H9 (cell line): ENCODE results near the gene GRID1. TPM values are rescaled to one million over a fixed set of nuclear protein-coding genes. Genes with fewer than 3 reads are reported as not detected.

Source experiments
- DNase-seq: peaks from one replicate; pipeline ENCODE4 v3.0.0-alpha.2; 2017
- H2AFZ ChIP-seq: one replicate; pipeline ENCODE4 v1.6.1; 2013; ENCODE audit warnings: mild to moderate bottlenecking, low read length, control low read depth, moderate library complexity
- H2AK5ac ChIP-seq: 2 replicates; pipeline ENCODE4 v1.6.1; 2013; ENCODE audit warnings: low read length, control low read depth, mixed read lengths; ENCODE audit not compliant: insufficient read length
- H2BK120ac ChIP-seq: one replicate; pipeline ENCODE4 v1.6.1; 2013; ENCODE audit warnings: low read depth, mild to moderate bottlenecking, low read length, control low read depth, inconsistent platforms; ENCODE audit not compliant: poor library complexity, severe bottlenecking
- H2BK12ac ChIP-seq: 2 replicates; pipeline ENCODE4 v1.6.1; 2013; ENCODE audit warnings: low read length, control low read depth, mixed read lengths, low read depth; ENCODE audit not compliant: insufficient read length
- H2BK15ac ChIP-seq: 2 replicates; pipeline ENCODE4 v1.6.1; 2013; ENCODE audit warnings: low read depth, low read length, control low read depth
- H2BK20ac ChIP-seq: one replicate; pipeline ENCODE4 v1.6.1; 2013; ENCODE audit warnings: low read depth, mild to moderate bottlenecking, low read length, control low read depth, inconsistent platforms; ENCODE audit not compliant: poor library complexity, severe bottlenecking
- H2BK5ac ChIP-seq: 2 replicates; pipeline ENCODE4 v1.6.1; 2013; ENCODE audit warnings: low read length, control low read depth, mixed read lengths; ENCODE audit not compliant: insufficient read length
- H3K14ac ChIP-seq: 2 replicates; pipeline ENCODE4 v1.6.1; 2013; ENCODE audit warnings: low read length, control low read depth; ENCODE audit not compliant: insufficient read depth
- H3K18ac ChIP-seq: 2 replicates; pipeline ENCODE4 v1.6.1; 2013; ENCODE audit warnings: low read depth, mild to moderate bottlenecking, mixed read lengths, low read length, control low read depth; ENCODE audit not compliant: insufficient read length
- H3K23ac ChIP-seq: 2 replicates; pipeline ENCODE4 v1.6.1; 2013; ENCODE audit warnings: low read length, control low read depth, mixed read lengths, low read depth; ENCODE audit not compliant: insufficient read length
- H3K23me2 ChIP-seq: 2 replicates; pipeline ENCODE4 v1.6.1; 2013; ENCODE audit warnings: low read depth, mild to moderate bottlenecking, mixed read lengths, low read length, control low read depth; ENCODE audit not compliant: insufficient read length, poor library complexity, severe bottlenecking
- H3K27ac ChIP-seq: 2 replicates; pipeline ENCODE4 v1.5.1; 2013; ENCODE audit warnings: low read length, control low read depth, mixed read lengths, low read depth; ENCODE audit not compliant: insufficient read length
- H3K27me3 ChIP-seq: 2 replicates; pipeline ENCODE4 v1.6.1; 2013; ENCODE audit warnings: low read length, control low read depth, inconsistent platforms; ENCODE audit not compliant: insufficient read depth
- H3K4ac ChIP-seq: 2 replicates; pipeline ENCODE4 v1.6.1; 2013; ENCODE audit warnings: low read depth, mild to moderate bottlenecking, control low read depth, inconsistent platforms, low read length, moderate library complexity
- H3K4me1 ChIP-seq: 2 replicates; pipeline ENCODE4 v1.6.1; 2013; ENCODE audit warnings: low read length, control low read depth, inconsistent platforms; ENCODE audit not compliant: insufficient read depth
- H3K4me2 ChIP-seq: 2 replicates; pipeline ENCODE4 v1.6.1; 2013; ENCODE audit warnings: low read length, control low read depth, mixed read lengths; ENCODE audit not compliant: insufficient read length, insufficient read depth
- H3K56ac ChIP-seq: 2 replicates; pipeline ENCODE4 v1.6.1; 2013; ENCODE audit warnings: low read depth, mild to moderate bottlenecking, mixed read lengths, low read length, control low read depth; ENCODE audit not compliant: insufficient read length
- H3K79me1 ChIP-seq: 2 replicates; pipeline ENCODE4 v1.6.1; 2013; ENCODE audit warnings: low read depth, mild to moderate bottlenecking, moderate library complexity, low read length, control low read depth, inconsistent platforms; ENCODE audit not compliant: insufficient read depth, poor library complexity, severe bottlenecking
- H3K79me2 ChIP-seq: 2 replicates; pipeline ENCODE4 v1.6.1; 2013; ENCODE audit warnings: low read length, control low read depth, inconsistent platforms; ENCODE audit not compliant: insufficient read depth
- H3K9ac ChIP-seq: 2 replicates; pipeline ENCODE4 v1.6.1; 2013; ENCODE audit warnings: low read length, control low read depth, mixed read lengths; ENCODE audit not compliant: insufficient read length; ENCODE audit errors: extremely low read depth
- H3K9me3 ChIP-seq: one replicate; pipeline ENCODE4 v1.6.1; 2013; ENCODE audit warnings: low read depth, low read length, inconsistent platforms; ENCODE audit not compliant: control insufficient read depth
- H3T11ph ChIP-seq: one replicate; pipeline ENCODE4 v1.6.1; 2013; ENCODE audit warnings: mild to moderate bottlenecking, low read length, control low read depth, inconsistent platforms
- H4K20me1 ChIP-seq: one replicate; pipeline ENCODE4 v1.6.1; 2013; ENCODE audit not compliant: control insufficient read depth, insufficient read length, insufficient read depth
- H4K5ac ChIP-seq: 2 replicates; pipeline ENCODE4 v1.6.1; 2013; ENCODE audit warnings: low read depth, mild to moderate bottlenecking, mixed read lengths, low read length, control low read depth; ENCODE audit not compliant: insufficient read length
- H4K8ac ChIP-seq: replicated peaks from 2 replicates; pipeline ENCODE4 v1.6.1; 2013; ENCODE audit warnings: low read length, control low read depth, mixed read lengths, low read depth; ENCODE audit not compliant: insufficient read length
- H4K91ac ChIP-seq: 2 replicates; pipeline ENCODE4 v1.6.1; 2013; ENCODE audit warnings: low read depth, mild to moderate bottlenecking, moderate library complexity, mixed read lengths, low read length, control low read depth; ENCODE audit not compliant: insufficient read length
- H3K27ac Mint-ChIP-seq, 3 experiments: 2 replicates in 2 of 3; 3 replicates in 1 of 3; pipeline ENCODE4 v1.8.0; 2020 to 2021; ENCODE audit warnings: mixed read lengths in 3 of 3, mild to moderate bottlenecking in 1 of 3, moderate library complexity in 1 of 3
- H3K27me3 Mint-ChIP-seq: 2 replicates; pipeline ENCODE4 v1.8.0; 2021; ENCODE audit warnings: low read depth, mild to moderate bottlenecking, moderate library complexity, mixed read lengths
- H3K36me3 Mint-ChIP-seq, 3 experiments: 2 replicates in 2 of 3; 3 replicates in 1 of 3; pipeline ENCODE4 v1.8.0; 2020 to 2021; ENCODE audit warnings: low read depth in 3 of 3, mixed read lengths in 3 of 3; ENCODE audit not compliant: insufficient read depth in 1 of 3
- H3K4me1 Mint-ChIP-seq, 2 experiments: 2 replicates each; pipeline ENCODE4 v1.8.0; 2020; ENCODE audit warnings: mixed read lengths in 2 of 2
- H3K4me3 Mint-ChIP-seq, 2 experiments: 2 replicates in 1 of 2; 3 replicates in 1 of 2; pipeline ENCODE4 v1.8.0; 2020 to 2021; ENCODE audit warnings: mild to moderate bottlenecking in 2 of 2, mixed read lengths in 2 of 2, moderate library complexity in 1 of 2
- H3K9me3 Mint-ChIP-seq, 2 experiments: 2 replicates in 1 of 2; 3 replicates in 1 of 2; pipeline ENCODE4 v1.8.0; 2020; ENCODE audit warnings: mild to moderate bottlenecking in 2 of 2, mixed read lengths in 2 of 2, moderate library complexity in 1 of 2
- CTCF ChIP-seq: fragments of 200-600 bp; sonication (generic); conservative IDR thresholded peaks from 3 replicates; pipeline ENCODE4 v1.8.0; 2021; ENCODE audit warnings: antibody characterized with exemption, mild to moderate bottlenecking
- WGBS: extraction: QIAGEN DNeasy Blood & Tissue Kit; methylation state at CpG from one replicate; pipeline ENCODE4 v1.1.7; 2013; ENCODE audit warnings: missing lambda C conversion rate, low lambda C conversion rate, mixed read lengths; ENCODE audit not compliant: insufficient read length; ENCODE audit errors: extremely low coverage; 5-methylcytosine and 5-hydroxymethylcytosine counted together
- total RNA-seq: library from RNA; stranded (reverse); gene quantifications from 2 replicates; pipeline ENCODE4 v1.2.1, GENCODE V29; 2021

The GRID1 gene
- total RNA-seq, 1 experiment from 2014 or later, result 0.35 TPM

DNA sequence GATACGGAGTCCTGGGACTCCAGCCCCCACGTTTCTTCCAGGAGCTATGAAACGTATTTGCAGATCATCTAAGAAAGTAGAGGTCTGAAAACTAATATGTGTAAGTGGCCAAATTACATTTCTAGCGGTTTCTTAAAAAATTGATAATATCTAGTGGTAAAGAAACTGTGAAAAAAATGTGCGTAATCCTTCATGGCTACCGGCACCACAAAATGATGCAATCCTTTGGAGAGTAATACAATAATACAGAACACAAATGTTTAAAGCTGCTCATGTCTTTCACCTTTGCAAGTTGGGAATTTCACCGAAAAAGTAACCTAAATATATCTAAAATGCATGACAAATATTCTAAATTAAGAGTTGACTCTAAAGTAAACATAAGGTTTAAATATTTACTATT lies 742.1 kb downstream of the GRID1 start:
- Histone ChIP-seq H3K4ac (no peak overlapping the region), H3K79me1 (no peaks in the 10 kb centered on the region), H3T11ph (no peak overlapping the region), H4K20me1 (no peaks in the 10 kb centered on the region), H4K5ac (no peak overlapping the region), H3K4me2 (no peak overlapping the region), H2BK15ac (no peak overlapping the region), H2BK20ac (no peak overlapping the region), H4K91ac (no peak overlapping the region), H2BK12ac (no peak overlapping the region), H3K23ac (no peak overlapping the region), H3K27ac (no peak overlapping the region), H3K9ac (no peak overlapping the region), H2BK5ac (no peak overlapping the region), H3K14ac (no peak overlapping the region), H3K9me3 (no peaks in the 10 kb centered on the region), H3K79me2 (no peaks in the 10 kb centered on the region), H4K8ac (no peak overlapping the region), H3K4me1 (no peaks in the 10 kb centered on the region), H2BK120ac (no peak overlapping the region), H3K18ac (no peak overlapping the region), H3K23me2 (no peaks in the 10 kb centered on the region), H3K56ac (no peak overlapping the region), H3K27me3 (no peaks in the 10 kb centered on the region), H2AK5ac (no peak overlapping the region), H2AFZ (no peak overlapping the region)
- WGBS, result no CpG with 5 or more reads among the region's 7 CpGs
- Mint-ChIP-seq H3K36me3 (no peaks in the 10 kb centered on the region), H3K4me1 (0 out of 4 replicates have a peak, but pooled peaks cover 2 to 3% of the 10 kb centered on the region in 2 experiments), H3K27ac (no peak overlapping the region), H3K9me3 (no peaks in the 10 kb centered on the region), H3K4me3 (no peak overlapping the region), H3K27me3 (no peaks in the 10 kb centered on the region)
- no peak for TF ChIP-seq CTCF
- no peak for DNase-seq
